CD4-positive, alpha-beta T cell treated with Interferon gamma for 1 hour (primary cell): ENCODE results near the gene CAMK2A.

Experiments used
- DNase-seq: peaks from one replicate; pipeline ENCODE4 v3.0.0-alpha.2; 2020

Gene CAMK2A

DNA sequence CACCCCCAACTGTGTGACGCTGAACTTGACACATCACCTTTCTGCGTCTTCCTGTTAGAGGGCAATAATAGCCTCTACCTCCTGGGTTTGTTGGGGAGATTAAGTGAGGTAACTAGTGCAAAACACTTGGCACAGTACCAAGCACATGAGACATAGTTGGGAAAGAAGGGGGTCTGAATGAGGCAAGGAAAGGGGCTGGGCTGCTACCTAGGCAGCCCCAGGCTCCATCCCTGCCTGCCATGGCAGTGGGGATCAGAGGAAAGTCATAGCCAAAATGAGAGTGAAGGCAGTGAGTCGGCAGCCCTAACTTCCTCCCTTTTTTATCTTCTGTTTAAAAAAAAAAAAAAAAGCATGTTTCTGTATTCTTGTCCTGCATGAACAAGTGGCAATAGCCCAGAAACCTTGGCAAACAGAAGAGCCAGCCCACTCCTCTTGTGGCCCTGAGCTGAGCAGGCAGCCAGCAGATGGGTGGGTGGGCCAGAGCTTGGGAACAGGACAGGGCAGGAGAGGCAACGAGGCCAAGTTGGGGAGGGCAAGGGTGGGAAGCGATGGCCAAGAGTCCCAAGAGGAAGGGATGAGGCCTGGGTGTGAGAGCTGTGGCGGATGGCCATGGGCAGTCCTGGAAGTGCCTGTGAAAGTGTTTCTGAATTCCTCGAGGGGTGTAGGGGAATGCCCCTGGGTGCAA is 11.4 kb downstream of the CAMK2A start:
- DNase-seq = no peak

DNA sequence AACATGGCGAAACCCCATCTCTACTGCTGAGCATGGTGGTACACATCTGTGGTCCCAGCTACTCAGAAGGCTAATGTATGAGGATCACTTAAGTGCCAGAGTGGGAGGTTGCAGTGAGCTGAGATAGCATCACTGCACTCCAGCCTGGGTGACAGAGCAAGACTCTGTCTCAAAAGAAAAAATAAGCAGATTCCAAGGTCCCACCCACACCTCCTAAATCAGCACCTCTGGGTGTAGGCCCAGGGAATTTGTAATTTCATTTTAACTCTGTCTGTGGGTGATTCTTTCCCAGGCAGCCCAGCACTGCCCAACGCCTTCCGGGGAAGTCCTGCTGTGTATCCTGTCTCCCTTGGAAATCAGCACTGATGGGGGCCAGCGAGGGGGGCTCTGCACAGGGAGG is 12.5 kb downstream of the CAMK2A start:
- DNase-seq = no peak

DNA sequence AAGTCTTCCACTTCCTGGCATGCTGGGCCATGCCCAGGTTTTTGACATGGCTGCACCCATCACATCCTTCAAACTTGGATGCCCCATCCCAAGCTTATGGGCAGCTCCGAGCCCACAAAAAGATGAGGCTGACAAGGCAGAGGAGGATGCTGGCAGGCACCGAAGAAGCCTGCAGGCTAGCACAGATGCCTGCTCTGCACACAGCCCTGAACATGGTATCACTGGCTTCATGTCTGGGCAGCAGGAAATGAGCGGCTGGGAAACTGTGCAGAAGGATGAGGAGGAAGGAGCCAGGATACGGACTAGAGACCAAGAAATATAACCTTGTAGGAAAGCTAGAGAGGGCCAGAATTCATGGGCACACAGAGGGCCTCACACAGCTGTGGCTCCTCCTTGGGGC is 14.8 kb downstream of the CAMK2A start:
- DNase-seq = no peak

DNA sequence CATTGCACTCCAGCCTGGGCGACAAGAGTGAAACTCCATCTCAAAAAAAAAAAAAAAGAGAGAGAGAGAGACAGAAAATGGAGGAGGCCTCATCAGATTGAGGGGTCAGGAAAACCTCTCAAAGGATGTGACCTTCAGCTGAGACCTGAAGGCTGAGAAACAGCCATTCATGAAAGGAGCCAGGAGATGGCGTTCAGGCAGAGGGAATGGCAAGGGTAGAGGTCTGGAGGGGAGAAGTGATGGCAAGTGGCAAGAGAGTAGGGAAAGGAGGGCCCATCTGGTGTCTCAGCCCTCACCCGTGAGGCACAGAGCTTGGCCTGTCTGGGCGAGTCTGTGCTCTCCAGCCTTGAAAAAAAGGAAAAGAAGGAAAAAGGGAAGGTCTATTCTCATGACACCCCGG is 17.0 kb downstream of the CAMK2A start:
- no peak for DNase-seq

DNA sequence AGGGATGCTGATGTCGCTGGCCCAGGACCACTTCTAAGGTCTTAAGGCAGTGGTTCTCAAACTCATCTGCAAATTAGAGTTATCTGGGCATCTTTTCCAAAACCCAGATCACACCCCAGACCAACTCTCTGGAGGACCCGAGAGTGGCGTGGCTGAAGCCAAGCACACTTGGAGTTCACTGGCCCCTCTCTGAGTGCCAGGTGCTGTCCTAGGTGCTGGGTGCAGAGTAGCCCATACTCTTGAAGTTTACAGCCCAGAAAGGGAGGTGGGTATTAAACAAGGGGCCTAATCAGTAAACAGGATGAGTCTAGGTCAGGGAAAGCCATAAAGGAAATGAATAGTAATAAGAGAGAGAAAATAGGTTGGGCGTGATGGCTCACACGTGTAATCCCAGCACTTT is 17.6 kb downstream of the CAMK2A start:
- no peak for DNase-seq

DNA sequence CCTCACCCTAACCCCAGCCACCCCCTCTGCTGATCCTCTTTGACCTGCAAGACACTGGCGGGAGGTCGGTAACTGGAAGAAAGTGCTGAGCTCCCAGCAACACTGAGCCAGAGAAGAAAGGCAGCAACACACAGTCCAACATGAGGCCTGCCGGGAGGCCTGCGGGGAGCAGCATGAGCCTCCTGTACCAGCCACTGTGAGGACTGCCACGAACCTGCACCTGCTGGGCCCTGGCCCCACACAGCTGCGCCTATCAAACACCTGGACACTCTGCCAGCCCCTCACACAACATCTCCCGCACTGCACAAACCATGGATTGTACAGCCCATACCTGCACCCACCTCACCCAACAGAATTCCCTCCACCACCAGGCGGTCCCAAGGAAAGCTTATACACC is 18.3 kb downstream of the CAMK2A start:
- no peak for DNase-seq

DNA sequence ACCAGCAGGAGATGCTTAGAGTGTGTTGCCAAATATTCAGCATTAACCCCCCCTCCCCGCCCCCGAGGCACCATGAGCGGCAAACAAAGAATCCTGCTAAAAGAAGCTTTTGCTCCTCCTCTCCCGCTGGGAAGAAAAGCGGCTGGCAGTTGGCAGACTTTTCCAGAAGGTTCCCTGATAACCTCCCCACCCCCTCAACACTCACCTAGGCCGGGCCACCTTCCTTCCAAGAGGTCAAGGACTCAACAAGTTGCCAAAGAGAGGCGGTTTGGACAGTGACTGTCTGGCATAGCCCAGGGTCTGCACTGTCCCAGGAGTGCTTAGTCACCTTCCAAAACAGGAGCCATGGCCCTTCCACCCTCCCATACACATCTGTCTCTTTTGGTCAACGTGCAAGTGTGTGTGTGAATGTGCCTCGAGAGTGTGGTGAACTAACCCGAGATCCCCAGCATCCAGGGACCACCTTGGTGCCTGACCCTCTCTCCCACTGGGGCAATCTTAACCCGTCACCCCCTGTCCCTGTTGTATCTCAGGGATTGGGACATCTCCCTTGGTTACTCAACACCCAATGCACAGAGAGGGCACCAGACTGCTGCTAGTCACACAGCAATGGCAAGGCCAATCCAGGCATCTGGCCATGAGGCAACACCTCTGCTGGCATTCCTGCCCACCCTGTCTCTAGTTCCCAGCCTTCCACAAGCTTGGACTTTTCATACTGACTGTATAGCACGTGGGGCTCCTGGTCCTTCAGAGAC is 18.9 kb downstream of the CAMK2A start:
- DNase-seq = no peak

DNA sequence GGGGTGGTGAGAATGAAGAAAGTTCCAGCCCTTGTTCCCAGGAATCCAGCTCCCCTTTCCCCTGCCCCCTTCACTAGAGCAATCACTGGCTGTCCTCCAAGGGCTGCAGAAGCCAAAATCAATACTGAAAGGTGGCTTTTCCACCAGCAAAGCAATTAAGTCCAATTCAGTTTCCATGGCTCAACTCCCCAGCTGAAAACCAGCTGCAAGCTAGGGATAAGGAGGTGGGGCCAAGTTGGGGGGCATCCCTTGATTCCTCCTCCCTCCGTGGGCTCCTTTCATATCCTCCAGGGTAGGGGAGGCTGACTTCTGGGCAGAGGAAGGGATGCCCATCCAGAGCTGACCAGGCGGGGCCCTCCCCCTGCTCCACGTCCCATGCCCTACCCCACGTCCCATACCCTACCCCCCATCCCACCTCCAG is 22.7 kb downstream of the CAMK2A start:
- DNase-seq = no peak

DNA sequence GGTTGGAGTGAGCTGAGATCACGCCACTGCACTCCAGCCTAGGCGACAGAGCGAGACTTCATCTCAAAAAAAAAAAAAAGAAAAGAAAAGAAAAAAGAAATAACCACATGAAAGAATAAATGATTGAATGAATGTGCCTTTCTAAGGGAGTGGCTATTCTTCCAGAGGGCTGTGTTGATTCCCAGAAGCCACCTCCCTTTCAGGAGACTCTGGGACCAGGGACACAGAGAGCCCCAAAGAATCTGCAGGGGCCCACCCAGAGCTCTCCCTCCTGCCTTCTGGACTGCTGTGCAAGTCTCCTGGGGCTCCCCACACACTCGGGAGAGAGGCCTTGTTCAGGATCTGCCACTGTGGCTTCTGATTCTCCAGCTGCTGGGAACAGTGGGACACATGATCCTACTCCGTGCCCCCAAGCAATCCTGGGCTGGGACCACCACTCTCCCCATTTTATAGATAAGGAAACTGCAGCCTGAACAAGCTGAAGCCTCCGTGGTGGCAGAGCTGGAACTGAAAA is 23.6 kb downstream of the CAMK2A start:
- DNase-seq = no peak

DNA sequence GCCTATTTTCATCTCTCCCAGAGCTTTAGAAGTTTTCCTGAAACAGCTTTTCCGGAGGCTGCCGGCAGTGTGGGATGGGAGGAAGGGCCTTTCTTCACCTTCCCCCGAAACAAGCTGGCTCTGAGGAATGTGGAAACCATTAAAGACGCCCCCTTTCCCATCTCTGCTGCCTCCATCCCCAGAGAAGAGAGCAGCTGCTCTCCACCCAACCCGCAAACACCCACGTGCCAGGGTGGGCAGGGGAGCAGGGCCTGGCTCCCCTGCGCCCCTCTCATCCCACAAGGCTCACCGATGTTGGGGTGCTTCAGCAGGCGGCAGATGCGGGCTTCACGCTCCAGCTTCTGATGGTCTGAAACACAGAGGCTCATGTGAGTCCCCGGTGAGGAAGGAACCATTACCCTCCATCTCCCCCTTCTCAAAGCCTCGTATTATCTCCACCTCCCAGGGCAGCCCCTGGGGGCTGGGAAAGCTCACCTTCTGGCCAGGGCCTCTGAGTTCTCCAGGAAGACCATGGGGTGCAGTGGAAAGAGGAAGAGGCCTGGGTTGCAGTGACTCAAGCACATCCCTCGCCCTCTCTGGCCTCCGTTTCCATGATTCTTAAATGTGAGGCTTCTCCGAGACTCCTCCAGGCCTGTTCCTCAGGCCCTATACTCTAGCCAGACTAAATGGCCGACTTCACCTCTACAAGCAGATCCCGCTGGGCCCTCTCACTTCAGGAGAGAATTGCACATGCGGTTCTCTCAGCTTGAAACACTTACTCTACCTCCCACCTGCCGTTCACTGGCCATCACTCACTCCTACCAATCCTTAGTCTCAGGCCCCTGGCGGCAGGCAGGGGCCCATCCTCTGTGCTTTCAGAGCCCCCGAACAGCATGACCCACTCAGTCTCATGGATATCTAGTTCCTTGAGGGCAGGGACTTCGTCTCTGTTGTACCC is 24.6 kb downstream of the CAMK2A start:
- DNase-seq = no peak

DNA sequence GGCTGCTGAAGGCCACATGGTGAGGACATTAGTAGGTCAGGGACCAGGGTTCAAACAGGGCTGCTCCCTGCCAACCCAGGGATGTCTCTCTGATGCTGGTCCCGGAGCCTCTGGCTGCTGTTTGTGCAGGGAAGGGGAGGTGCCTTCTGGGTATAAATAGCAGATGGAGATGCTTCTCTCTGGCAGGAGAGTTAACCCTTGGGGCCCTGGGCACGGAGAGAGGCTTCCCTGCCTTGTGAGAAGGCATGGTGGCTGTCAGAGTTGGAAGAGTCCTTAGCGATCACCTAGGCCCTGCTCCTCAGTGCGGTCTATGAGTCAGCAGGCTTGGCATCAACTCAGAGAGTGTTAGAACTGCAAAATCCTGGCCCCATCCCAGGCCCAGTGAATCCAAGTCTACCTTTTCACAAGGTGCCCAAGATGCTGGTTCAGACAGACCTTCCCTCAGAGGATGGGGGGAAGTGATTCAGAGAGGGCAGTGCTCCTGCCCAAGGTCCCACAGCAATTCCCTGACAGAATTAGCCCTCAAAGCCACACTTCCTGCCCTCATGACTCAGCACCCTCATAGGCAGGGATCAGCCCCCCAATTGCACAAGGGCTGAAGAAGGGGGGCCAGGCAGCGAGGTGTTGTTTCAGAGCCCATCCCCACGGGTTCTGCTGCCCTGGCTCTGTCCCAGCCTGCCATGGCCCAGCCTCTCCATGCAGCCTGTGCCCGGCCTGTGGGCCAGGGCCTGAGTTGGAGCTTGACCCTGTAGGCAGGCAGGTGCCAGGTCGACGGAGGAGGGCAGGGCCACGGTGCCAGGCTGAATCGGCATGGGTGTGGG is 25.6 kb downstream of the CAMK2A start:
- DNase-seq = no peak

DNA sequence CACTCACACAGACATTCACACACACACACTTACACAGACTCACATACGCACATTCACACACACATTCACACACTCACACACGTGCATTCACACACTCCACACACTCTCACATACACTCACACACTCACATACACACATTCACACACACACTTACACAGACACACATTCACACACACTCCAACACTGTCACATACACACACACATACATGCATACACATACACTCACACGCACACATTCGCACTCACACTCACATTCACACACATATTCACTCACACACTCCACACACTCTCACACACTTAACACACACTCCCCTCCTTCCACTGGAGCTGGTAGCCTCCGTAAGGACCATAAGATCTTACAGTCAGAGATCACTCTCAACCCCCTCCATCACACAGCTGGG is 26.2 kb downstream of the CAMK2A start:
- no peak for DNase-seq

DNA sequence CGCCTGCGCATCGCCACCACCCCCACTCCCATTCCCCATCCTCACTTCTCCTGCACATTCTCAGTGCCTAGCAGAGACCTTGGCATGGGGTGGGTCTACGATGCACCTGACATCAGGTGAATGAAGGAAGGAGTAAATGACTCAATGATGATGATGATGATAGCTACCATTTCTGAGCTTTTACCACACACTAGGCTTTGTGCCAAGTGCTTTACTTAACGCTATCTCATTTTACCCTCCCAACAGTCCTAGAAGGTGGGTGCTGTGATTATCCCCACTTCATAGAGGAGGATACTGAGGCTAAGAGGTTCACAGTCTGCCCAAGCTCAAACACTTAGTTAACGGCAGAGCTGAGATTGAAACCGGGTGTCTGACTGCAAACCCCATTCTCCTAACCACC is 27.1 kb downstream of the CAMK2A start:
- no peak for DNase-seq

DNA sequence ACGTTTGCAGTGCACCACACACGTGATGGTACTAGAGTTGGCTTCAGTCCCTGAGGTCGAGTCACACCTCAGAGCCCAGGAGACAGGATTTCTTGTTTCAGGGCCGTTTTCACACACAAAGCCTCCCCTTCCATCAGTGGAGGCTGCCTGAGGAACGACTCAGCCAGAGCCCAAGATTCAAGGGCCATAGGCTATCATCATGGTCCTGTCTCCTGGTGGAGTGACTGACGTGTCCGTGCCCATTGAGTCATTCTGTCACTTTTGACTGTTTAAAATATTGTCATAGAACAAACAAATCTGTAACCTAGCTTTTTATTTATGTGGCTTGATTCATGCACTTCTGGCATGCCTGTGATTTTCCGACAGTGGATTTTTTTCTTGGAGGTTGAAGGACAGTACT is 28.3 kb downstream of the CAMK2A start:
- no peak for DNase-seq

DNA sequence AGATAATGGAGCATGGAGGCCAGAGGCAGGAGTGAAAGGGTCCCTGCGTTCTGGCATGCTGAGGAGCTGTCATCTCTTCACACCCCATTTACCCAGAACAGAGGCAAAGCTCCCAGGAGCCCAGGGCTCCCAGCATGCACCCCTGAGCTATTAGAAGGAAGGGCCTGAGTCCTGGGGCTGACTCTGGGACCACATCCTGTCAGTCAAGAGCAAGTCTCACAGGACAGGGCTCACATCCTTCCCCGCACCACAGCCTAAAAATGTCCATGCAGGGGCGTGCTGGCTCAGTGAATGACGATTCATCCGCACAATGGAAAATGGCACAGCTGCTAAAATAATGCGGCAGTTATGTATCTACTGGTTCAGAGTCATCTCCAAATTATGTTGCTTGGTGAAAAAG is 31.4 kb downstream of the CAMK2A start:
- no peak for DNase-seq

DNA sequence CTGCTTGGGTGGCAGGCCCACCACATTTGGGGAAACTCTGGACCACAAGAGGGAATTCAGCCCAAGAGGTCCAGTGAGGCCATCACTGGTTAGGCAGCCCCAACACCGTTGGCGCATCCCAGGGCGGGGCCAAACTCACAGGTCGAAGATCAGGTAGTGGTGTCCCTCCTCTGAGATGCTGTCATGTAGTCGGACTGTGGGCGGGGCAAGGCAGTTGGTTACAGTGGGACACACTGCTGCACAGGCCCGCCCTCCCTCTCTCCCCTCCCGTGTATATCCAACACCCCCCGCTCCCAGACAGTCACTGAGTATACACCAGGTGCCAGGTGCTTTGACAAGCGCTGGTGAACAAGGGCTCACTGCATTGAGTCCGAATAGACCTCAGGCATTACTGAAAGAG is 32.1 kb downstream of the CAMK2A start:
- no peak for DNase-seq

DNA sequence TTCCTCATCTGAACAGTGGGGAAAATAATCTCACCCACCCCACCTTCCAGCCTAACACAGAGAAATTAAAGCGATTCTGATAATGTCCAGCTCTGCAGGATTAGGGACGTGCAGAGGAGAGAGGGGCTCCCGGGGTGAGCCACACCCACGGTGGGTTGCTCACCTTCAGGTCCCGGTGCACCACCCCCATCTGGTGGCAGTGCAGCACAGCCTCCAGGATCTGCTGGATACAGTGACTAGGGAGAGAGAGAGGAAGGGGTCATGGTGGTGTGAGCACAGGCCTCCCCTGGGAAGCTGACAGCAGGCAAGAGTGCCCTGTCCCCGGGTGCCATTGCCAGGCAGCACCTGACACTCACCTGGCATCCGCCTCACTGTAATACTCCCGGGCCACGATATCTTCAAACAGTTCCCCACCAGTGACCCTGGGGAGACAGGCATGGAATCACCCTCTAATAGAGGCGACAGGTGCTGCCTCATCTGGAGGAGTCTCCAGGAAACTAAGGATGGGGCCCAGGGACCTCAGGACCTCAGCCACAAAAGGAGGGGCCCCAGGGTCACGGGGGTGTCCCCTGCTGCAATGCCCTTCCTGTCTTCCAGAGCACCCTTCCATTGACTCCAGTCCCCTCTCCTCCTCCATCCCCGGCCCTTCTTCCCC is 33.0 kb downstream of the CAMK2A start:
- no peak for DNase-seq

DNA sequence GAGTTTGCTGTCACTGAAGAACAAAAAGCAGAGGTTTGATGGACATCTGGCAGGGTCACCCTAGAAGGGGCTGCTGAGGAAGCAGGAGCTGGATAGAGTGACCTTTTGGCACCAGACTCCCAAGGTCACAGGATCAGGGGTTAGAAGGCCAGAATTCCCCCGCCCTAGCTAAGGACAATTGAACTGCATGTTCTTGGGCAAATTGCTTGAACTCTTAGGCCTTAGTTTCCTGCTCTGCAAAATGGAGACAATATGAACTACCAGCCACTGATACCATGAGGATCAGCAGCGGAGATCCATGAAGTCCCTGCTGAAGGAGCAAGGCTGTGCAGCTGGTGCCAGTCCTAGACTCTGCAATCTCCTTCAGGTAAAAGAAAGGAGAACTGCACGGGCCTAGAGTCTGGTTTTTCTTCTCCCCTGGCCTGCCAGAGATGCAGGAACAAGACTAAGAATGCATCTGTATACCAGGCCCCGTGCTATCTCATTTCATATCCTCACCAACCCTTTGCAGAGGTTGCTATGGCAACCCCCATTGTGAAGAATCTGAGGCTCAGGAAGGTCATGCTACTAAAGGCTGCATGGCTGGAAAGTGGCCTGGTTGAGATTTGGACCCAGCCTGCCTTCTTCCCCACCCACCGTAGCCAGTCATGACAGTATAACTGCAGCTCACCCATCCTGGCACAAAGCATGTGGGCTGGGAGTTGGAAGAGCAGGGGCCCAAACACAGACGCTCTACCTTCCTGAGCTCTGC is 33.7 kb downstream of the CAMK2A start:
- DNase-seq = no peak

DNA sequence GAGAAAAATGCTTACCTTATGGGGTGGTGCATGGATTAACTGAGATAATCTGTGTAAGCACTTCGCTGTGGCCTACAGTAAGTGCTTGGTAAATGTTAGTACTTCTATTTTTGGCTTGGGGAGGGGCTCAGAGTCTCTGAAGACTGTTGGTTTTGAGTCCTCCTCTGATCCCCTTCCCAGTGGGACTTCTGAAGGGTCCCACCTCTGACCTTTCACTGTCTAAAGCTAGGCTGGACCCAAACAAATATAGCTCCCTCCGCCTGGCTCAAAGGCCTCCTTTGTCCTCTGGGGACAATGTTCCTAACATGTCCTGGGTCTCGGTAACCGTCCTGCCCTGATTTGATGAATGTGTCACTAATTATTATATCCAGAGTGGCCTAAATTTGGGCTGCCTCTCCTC is 34.8 kb downstream of the CAMK2A start:
- DNase-seq = no peak

DNA sequence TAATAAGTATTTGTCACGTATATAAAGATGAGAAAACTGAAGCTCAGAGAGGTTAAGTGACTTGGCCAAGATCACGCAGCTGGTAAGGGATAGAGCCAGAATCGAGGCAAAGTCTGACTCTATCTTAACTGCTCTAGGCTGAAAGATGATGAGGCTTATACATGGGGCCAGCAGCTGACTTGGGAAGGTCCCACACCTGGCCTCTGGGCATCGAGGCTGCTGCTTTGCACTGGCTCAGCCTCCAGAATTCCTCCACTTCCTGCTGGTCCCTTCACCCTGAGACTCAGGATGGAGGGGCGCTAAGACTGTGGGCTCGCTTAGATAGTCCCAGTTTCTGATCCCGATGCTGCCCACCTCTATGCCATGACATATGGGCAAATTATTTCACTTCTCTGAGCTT is 35.2 kb downstream of the CAMK2A start:
- no peak for DNase-seq
